Umbilical cord (tissue), 2 donors: Measurements from ENCODE around the gene DDX3X. TPM values are rescaled to one million over a fixed set of nuclear protein-coding genes. Genes with fewer than 3 reads are reported as not detected.
A peak's percentile ranks its signal among the peaks of the same experiment; 100 is the strongest.
"Not testable (repeated sequence)": the region's sequence is repeated elsewhere in the genome, so short reads cannot be mapped to it uniquely, and the experiment has no call there.

Experiments
- DNase-seq: peaks from one replicate; pipeline ENCODE4 v3.0.0-alpha.2; 2015; ENCODE audit warnings: low spot score
- total RNA-seq: library from RNA; depleted of rRNA; stranded (reverse); fragments of >200 nt; gene quantifications from one replicate; pipeline ENCODE4 v1.2.3, GENCODE V29; 2014; ENCODE audit warnings: low replicate concordance; ENCODE audit not compliant: insufficient read depth

Gene DDX3X
- total RNA-seq, 1 donor from 2014 or later: 335 TPM

DNA sequence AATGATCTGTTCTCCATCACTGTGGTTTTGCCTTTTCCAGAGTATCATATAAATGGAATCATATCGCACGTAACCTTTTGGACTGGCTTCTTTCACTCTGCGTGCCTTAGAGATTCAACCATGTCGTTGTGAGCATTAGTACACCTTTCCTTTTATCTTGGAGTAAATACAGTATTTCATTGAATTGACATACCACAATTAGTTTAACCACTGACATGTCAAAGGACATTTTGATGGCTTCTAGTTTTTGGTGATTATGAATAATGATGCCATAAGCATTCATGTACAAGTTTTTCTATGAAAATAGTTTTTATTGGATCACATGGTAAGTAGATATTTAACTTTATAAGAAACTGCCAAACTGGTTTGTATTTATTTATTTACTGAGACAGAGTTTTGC, 35.2 kb downstream of the DDX3X start:
- DNase-seq: no peak

DNA sequence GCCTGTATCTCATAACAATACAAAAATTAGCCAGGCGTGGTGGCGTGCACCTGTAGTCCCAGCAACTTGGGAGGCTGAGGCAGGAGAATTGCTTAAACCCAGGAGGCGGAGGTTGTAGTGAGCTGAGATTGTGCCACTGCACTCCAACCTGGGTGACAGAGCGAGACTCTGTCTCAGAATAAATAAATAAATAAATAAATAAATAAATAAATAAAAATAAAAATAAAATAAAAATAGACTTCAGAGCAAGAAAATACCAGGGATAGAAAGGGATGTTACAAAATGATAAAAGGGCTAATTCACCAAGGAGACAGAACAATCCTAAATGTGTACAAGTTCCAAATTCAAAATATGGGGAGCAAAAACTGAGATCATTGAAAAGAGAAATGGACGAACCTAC, 37.6 kb downstream of the DDX3X start:
- DNase-seq: not testable (repeated sequence)

DNA sequence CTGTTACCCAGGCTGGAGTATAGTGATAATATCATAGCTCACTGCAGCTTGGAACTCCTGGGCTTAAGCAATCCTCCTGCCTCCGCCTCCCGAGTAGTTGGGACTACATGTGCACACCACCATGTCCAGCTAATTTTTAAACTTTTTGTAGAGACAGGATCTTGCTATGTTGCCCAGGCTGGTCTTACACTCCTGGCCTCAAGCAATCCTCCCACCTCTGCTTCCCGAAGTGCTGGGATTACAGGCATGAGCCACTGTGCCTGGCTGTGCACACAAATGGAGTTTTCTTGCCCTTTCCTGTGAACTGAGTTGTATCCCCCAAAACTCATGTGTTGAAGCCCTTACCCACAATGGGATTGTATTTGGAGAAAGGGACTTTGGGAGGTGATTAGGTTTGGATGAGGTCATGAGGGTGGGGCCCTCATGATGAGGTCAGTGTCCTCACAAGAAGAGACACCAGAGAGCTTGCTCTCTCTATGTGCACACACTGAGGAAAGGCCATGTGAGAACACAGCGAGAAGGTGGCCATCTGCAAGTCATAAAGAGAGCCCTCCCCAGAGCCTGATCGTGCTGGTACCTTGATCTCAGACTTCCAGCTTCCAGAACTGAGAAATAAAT, 40.1 kb downstream of the DDX3X start:
- no peak for DNase-seq

DNA sequence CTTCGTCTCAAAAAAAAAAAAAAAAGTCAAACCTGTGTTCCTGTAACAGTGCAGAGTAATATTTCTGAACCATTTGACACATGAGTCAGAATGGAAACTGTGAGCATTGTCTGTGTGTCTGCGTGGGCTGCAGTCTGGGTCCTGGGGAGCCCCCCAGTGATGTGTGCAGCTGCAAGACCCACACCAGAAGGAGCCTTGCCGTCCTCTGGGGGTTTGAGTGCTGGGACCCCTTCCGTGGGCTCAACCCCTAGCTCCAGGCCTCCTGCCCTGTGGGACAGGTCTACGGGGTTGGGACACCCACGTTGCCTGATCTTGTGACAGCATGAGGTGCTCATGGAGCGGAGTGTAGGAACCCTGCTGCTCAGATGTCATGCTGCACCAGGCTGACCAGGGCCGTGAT, 43.7 kb downstream of the DDX3X start:
- no peak for DNase-seq

DNA sequence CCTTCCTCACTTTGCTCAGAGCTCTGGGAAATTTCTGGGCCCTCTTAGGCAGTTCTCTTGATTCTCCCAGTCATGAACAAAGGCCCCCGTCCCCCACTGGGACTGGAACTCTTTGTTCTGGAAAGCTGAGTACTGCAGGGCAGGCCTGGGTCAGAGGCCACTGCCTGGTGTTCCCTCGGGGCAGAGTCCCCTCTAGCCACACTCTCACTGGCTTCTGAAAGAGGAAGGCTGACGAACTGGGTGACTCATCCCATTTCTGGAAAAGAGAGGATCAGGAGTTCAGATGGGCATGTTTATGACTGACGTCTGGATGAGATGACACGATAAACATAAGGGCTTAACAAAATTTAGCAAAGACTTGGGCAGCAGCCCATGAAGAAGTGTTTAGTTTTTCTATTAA, 47.7 kb downstream of the DDX3X start:
- DNase-seq: peak; percentile 1

DNA sequence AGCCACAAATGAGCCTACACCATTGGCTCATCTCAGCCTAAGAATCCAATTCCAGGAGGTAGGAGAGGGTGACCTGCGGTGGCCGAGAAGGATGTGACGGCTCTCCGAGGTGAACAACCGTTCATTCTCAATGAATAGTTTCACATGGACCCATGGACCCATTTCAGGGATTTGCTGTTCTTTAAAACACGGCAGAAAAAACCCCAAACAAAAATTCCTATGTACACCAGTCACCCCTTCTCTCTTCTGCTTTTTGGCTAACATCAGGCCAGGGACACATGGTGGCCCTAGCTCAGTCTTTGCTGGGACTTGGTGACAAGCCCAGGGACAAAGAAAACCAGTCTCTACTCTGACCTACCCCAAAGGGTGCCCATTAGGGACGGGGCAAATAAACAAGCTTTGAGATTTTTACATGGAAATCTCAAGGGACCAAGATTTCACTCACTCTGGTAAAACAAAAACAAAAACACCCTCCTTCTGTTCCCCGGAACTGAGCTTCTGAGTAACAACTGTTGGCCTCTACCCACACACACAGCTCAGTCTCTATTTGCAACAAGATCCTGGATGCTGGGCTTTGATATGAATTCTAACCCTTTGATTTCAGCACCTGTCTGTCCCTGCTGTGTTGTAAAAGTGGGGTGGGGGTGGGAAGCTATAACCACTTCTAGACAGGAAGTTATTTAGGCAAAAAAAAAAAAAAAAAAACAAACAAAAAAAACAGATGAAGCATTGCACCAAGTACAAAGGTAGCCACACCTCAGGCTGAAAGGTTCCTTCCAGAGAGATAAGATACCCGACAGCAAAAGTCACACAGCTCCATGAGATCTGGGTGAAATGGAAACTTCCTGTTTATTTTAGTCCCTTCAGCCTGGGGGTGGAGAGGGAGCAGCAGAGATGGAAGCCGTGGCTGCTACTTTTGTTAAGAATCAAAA, 49.0 kb downstream of the DDX3X start:
- no peak for DNase-seq

DNA sequence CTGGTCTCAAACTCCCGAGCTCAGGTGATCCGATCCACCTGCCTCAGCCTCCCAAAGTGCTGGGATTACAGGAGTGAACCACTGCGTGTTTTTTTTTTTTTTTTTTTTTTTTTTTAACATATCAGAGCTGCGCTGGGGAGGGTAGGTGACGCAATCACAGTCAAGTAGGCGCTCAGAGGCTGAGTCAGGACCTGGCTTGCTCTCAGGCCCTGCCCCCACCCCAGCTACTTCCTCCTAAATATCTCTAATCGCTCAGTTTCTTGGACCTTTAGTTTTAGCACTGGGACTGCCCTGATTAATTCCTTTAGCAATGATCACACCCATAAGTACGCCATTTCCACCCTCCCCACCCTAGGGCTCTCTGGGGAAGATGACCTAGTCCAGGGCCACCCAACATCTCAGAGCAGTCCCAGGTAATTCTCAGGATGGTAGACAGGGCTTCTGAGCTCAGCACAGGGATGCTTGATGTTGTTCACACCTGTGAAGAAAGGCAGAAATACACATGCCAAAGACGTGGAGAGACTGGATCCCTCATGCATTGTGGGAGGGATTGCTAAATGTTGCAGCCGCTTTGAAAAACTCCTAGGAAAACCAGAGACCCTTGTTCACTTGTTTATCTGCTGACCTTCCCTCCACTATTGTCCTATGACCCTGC, 50.2 kb downstream of the DDX3X start:
- DNase-seq: peak; percentile 1

DNA sequence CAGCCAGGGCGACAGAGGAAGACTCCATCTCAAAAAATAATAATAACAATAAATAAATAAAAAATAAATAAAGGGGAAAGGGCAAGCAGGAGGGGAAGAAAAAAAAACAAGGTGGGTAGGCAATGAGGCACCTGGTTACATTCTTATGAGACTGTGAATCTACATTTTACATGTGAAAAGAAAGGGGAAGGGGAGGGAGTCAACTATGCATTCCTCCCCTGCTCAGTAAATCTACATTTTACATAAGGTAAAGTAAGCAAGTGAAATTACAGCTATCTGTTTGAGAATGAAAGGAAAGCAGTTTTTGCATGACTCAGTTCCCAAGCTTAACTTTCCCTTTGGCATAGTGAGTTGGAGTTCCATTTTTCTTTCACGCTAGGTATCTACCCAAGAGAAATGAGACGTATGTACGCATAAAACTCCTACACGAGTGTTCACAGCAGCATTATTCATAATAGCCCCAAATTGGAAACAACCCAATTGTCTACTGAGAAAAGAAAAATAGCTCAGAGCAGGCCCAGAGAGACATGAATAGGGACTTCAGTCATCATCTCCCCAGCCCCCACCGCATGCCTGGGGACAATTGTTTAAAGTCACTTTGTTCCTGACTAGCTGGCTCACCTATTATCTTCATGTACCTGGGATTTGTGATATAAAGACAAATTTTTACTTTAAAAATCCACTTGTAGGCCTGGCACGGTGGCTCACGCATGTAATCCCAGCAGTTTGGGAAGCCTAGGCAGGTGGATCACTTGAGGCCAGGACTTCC, 52.4 kb downstream of the DDX3X start:
- no peak for DNase-seq

DNA sequence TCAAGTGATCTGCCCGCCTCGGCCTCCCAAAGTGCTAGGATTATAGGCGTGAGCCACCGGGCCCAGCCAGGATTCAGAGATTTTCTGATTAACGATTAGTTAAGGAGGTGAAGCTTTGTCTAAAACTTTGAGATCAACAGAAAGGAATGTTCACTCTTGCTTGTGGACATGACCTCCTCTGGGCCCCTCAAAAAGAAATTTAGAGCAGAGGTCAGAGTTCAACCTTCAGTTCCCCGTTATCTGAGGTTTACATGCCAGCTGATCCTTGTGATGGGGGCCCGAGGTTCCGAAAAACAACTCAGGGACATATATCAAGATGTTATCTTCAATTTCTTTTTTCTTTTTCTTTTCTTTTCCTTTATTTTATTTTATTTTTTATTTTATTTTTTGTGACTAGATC, 54.6 kb downstream of the DDX3X start:
- no peak for DNase-seq

DNA sequence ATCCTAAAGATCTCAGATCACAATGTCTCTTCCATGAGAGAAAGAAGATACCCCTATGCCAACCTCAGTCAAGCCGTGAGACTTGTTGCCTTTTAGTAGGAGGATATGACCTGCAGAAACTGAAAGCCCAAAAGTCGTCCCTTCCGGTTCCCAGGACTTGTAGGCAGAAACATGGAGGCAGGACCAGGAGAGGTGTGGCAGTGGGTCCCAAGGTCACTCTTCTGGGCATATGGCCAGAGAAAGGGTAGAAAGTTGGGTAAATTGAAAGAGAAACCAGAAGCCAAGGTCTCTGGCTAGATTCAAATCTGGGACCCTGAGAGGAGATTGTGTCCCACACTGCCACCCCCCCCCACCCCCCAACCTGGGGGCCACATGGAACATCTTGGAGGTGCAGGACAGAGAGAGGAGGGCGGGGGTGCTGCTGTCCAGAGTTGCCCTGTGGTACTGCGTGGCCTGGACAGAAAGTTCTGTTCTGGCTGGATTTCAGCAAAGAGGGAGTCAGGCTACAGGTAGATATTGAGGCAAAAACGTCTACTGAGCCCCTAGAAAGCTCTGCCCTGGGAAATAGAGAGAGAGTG, 55.4 kb downstream of the DDX3X start:
- DNase-seq: no peak

DNA sequence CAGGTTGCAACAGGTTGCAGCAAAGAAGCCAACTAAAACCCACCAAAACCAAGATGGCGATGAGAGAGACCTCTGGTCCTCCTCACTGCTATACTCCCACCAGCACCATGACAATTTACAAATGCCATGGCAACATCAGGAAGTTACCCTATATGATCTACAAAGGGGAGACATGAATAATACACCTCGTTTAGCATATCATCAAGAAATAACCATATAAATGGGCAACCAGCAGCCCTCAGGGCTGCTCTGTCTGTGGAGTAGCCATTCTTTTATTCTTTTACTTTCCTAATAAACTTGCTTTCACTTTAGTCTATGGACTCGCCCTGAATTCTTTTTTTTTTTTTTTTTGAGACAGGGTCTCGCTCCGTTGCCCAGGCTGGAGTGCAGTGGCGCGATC, 56.6 kb downstream of the DDX3X start:
- not testable (repeated sequence) for DNase-seq

DNA sequence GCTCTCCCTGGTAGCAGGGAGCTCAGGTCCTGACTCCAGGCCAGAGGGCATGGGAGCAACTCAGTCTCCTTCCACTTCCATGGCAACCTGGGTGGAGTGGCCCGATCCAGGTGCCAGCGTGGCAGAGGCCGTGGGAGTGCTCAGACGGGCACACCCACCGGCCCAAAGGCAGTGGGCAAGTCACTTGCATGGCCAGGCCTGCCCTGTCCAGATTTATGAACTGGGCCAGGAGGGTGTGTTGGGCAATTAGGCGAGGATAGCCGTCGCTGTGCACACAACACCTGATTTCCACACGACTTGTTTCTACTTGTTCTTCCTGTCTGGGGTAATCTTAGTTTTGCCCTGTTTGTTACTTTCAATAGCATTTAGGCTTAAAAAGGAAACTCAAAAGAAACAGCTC, 57.6 kb downstream of the DDX3X start:
- DNase-seq: no peak

DNA sequence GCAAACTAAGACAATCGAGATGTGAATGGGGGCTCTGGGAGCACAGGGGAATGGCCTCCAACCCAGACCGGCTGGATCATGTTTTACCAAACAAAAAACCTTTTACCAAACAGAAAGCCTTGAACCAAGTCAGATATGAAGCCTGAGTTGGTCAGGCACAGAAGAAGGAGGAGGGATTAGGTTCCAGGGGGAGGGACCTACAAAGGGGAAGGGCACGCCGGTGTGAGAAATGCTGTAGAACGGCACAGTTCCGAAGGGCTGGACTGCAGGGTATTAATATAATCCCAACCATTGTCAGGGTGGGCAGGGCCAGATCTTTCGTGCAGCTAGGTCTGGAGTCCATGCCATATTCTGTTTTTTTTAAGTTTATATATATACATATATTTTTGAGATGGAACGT, 60.3 kb downstream of the DDX3X start:
- no peak for DNase-seq

DNA sequence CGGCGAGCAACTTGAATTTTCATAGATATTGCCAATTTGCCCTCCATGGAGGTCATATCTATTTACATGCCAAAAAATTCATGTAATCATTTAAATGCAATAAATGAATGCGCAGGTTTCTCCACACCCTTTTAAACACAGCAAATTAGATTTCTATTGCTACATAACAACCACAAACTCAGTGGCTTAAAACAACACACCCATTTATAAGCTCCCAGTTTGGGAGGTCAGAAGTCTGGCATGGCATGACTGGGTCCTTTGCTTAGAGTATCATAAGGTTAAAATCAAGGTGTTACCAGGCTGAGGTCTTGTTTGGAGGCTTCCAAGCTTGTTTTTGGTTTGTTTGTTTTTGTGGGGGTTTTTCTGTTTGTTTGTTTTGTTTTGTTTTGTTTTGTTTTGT, 63.3 kb downstream of the DDX3X start:
- no peak for DNase-seq

DNA sequence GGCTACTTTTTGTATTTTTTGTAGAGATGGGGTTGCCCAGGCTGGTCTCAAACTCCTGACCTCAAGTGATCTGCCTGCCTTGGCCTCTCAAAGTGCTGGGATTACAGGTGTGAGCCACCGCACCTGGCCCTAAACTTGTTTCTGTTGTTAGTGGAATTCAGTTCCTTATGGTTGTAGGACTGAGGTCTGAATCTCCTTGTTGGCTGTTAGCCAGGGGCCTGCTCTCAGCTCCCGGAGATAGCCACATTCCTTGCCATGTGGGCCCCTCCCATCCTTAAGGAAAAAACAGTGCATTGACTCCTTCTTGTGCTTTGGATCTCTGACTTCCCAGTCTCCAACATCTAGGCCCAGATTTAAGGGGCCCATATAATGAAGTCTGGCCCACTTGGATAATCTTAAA, 63.8 kb downstream of the DDX3X start:
- no peak for DNase-seq

DNA sequence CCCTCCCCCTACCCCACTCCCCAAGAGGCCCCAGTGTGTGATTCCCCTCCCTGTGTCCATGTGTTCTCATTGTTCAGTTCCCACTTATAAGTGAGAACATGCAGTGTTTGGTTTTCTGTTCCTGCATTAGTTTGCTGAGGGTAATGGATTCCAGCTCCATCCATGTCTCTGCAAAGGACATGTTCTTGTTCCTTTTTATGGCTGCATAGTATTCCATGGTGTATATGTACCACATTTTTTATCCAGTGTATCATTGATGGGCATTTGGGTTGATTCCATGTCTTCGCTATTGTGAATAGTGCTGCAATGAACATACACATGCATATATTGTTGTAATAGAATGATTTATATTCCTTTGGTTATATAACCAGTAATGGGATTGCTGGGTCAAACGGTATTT, 68.6 kb downstream of the DDX3X start:
- DNase-seq: not testable (repeated sequence)

DNA sequence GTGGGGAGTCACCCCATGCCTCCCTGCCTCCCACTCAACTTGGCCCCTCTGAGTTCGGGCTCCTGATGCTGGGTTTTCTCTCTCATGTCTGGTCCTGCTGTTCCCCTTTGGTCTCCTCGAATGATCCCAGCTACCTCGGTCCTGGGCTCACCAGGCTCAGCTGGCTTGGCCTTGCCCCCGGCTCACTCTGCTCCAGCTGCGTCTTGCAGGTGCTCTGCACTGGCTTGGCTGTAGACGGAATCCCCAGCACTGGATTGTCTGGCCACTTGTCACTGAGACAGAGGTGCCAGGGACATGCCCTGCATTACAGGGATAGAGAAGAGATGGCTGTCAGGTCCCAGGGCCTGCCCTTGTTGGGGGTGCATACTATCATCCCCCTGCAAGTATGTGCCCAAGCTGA, 71.6 kb downstream of the DDX3X start:
- DNase-seq: no peak

DNA sequence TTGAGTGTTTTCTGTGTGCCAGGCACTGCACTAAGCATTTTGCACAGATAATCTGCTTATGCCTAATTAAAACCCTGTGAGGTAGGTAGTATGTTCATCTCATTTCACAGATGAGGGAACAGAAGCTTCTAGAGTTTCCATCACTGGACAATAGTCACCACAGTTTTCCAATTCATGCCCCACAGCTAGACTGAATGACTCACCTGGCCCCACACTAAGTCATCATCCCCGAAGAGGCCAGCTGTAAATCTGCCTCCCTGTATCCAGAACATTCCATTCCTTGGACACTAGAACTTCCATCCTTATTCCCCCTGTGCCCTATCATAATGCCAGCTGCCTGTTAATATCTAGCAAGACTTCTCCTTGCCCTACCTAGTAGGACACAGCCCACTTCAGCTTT, 72.2 kb downstream of the DDX3X start:
- no peak for DNase-seq

DNA sequence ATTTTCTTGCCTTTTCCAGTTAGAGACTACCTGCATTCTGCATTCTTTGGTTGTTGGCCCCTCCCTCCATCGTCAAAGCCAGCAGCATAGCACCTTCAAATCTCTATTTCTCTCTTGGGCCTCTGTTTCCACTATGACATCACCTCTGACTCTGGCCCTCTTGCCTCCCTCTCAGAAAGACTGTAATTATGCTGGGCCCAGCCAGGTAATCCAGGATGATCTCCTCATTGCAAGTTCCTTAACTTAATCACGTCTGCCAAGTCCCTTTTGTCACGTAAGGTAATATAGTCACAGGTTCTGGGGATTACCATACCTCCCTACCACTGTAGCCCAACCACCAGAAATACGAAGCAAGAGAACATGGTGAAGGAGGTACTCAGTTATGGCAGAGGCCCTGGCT, 73.9 kb downstream of the DDX3X start:
- no peak for DNase-seq

DNA sequence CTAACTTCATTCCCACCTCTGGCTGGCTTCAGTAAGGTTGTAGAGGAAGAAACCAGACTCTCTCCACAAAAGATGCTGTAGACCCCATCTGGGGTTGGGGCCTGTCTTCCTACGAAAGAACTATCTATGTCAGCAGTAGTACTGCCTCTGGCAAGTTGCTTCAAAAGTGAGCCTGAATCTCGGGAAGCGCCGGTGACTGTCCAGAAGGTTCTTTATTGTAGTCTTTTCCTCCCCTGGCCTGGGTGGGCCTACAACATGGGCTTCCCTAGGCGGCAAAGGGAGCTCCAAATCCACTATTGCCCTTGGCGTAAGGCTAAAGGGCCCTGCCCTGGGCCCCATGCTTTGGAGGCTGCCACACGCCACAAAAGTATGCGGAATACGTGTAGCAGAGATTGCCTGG, 74.6 kb downstream of the DDX3X start:
- no peak for DNase-seq

DNA sequence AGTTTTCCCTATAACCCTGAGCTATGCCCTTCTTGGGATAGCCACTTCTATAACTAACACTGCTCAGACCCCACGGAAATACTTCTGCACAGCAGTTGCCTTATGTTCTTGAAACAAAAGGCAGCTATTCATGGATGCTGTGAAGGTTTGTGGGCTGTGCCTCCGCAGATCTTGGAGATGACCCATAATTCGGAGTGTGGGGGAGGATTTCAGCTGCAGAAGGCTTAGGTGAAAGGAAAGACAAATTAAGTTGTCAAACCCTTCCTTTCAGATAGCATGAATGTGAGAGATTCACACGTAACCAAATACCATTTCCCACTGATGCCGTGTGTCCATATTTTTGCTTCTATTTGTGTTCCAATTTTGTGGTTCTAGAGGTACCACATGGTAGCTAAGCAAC, 75.0 kb downstream of the DDX3X start:
- DNase-seq: no peak

DNA sequence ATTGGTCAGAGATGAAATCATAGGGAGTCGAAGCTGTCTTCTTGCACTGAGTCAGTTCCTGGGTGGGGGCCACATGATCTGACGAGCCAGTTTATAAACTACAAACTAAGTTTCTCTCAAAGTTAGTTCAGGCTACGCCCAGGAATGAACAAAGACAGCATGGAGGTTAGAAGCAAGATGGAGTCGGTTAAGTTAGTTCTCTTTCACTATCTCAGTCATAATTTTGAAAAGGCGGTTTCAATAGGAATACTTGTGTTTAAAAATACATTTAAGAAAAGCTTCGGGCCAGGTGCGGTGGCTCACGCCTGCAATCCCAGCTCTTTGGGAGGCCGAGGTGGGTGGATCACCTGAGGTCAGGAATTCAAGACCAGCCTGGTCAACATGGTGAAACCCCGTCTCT, 77.3 kb downstream of the DDX3X start:
- not testable (repeated sequence) for DNase-seq
